Neural crest cell (in vitro differentiated cells): ENCODE results near the gene DUSP16. TPM values are rescaled to one million over a fixed set of nuclear protein-coding genes. Genes with fewer than 3 reads are reported as not detected.
A peak's percentile ranks its signal among the peaks of the same experiment; 100 is the strongest.

ENCODE experiments used
- DNase-seq: peaks from one replicate; pipeline ENCODE4 v3.0.0; 2021; ENCODE audit warnings: low read depth, mixed read lengths, low spot score
- H3K27ac Mint-ChIP-seq: one replicate; pipeline ENCODE4 v1.8.0; 2021; ENCODE audit warnings: mild to moderate bottlenecking, mixed read lengths; ENCODE audit not compliant: unreplicated experiment
- H3K27me3 Mint-ChIP-seq: 2 replicates; pipeline ENCODE4 v1.8.0; 2021; ENCODE audit warnings: low read depth, mild to moderate bottlenecking, mixed read lengths
- H3K36me3 Mint-ChIP-seq: 2 replicates; pipeline ENCODE4 v1.8.0; 2021; ENCODE audit warnings: low read depth, mild to moderate bottlenecking, mixed read lengths
- H3K4me1 Mint-ChIP-seq: 2 replicates; pipeline ENCODE4 v1.8.0; 2021; ENCODE audit warnings: mixed read lengths
- H3K4me3 Mint-ChIP-seq: one replicate; pipeline ENCODE4 v1.8.0; 2021; ENCODE audit warnings: mild to moderate bottlenecking, mixed read lengths
- H3K9me3 Mint-ChIP-seq: 2 replicates; pipeline ENCODE4 v1.8.0; 2021; ENCODE audit warnings: mixed read lengths
- total RNA-seq: library from RNA; stranded (reverse); gene quantifications from 2 replicates; pipeline ENCODE4 v1.2.1, GENCODE V29; 2021
- TF ChIP-seq, protein P1 (sequence below): fragments of 200-600 bp; sonication (generic); conservative IDR thresholded peaks from 2 replicates; pipeline ENCODE4 v1.5.0; 2021; ENCODE audit warnings: antibody characterized with exemption, mild to moderate bottlenecking

DUSP16 gene
- total RNA-seq, 1 donor from 2014 or later, result 30.8 TPM

DNA sequence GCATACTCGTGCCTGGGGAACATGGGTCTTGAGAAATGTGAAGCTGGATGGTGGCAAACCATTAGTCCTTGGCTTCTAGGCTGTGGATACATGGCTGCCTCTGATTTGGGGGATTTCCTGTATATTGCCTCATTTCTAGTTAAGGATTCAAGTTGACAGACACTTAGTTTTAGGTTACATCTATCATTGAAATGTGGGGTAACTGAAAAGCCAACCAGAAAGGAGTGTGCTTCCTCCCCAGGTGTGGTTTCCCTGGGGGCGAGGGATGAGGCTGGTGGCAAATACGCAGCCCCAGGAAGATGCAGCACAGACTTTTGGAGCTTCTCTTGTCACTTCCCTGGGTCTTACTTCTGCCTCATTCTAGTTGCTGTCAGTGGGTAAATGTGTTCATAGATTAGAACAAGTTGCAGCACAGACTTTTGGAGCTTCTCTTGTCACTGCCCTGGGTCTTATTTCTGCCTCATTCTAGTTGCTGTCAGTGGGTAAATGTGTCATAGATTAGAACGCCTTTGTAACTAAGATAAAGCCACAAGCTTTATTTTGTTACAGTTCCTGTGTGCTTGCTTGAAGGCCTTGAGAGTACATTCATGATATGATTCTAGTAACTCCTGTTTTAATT, 120.7 kb downstream of the DUSP16 start:
- Mint-ChIP-seq H3K36me3 (peaks cover 5% of the 10 kb centered on the region), H3K27me3 (no peaks in the 10 kb centered on the region), H3K9me3 (peaks cover 2% of the 10 kb centered on the region), H3K27ac (no peak overlapping the region), H3K4me1 (peaks cover 4% of the 10 kb centered on the region), H3K4me3 (no peak overlapping the region)
- DNase-seq, result no peak
- TF ChIP-seq, protein P1, sequence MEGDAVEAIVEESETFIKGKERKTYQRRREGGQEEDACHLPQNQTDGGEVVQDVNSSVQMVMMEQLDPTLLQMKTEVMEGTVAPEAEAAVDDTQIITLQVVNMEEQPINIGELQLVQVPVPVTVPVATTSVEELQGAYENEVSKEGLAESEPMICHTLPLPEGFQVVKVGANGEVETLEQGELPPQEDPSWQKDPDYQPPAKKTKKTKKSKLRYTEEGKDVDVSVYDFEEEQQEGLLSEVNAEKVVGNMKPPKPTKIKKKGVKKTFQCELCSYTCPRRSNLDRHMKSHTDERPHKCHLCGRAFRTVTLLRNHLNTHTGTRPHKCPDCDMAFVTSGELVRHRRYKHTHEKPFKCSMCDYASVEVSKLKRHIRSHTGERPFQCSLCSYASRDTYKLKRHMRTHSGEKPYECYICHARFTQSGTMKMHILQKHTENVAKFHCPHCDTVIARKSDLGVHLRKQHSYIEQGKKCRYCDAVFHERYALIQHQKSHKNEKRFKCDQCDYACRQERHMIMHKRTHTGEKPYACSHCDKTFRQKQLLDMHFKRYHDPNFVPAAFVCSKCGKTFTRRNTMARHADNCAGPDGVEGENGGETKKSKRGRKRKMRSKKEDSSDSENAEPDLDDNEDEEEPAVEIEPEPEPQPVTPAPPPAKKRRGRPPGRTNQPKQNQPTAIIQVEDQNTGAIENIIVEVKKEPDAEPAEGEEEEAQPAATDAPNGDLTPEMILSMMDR, result no peak

DNA sequence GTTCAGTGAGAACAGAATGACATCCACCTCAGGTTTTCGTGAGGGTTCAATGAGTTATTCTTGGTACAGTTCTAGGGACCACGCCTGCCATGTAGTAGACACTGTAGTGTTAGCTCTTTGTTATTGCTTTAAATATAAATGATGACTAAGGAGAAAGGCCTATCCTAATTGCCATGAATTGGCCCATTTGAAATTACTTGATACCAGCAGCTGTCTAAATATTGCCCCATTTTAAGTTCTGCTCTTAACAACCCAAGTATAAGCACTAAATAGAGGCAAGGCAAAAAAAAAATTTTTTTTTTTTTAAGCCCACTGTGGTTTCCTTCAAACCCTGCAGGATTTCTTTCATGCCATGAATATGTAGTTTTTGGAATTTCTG, 121.2 kb downstream of the DUSP16 start:
- H3K4me1 Mint-ChIP-seq, result peaks cover under 1% of the 10 kb centered on the region
- H3K36me3 Mint-ChIP-seq, result peaks cover 6% of the 10 kb centered on the region
- no peak for DNase-seq
- peaks cover 2% of the 10 kb centered on the region for H3K9me3 Mint-ChIP-seq
- H3K27me3 Mint-ChIP-seq, result no peaks in the 10 kb centered on the region
- H3K27ac Mint-ChIP-seq, result no peak overlapping the region
- TF ChIP-seq, protein P1, result no peak
- H3K4me3 Mint-ChIP-seq, result no peak overlapping the region

DNA sequence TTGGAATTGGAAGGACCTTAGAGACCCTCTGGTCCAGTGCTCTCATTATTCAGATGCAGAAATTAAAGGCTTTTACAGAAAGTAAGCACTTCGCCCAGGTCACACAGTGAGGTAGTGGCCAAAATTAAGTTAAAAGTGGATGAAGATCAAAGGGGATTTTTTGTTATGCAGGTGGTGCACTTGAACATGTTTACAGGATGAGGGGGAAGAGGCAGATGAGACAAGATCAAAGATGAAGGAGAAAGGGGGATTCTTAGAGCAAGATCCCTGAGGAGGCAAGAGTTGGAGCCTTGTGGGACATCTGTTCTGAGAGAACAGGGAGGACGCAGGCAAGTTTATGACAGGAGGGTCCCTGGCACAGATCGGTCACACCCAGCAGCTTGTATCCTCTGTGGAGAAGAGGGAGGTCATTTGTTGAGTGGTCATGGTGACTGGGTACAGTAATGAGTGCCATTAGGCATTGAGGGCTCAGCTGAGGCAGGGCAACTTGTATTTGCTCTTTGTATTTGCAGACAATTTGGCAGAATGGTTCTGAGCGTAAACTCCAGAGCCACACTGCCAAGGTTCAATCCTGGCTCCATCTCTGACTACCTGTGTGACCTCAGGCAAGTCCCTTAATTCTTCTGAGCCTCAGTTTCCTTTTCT, 121.8 kb downstream of the DUSP16 start:
- no peak overlapping the region for H3K4me3 Mint-ChIP-seq
- no peaks in the 10 kb centered on the region for H3K27me3 Mint-ChIP-seq
- H3K36me3 Mint-ChIP-seq, result peaks cover 6% of the 10 kb centered on the region
- peak overlapping the region; percentile 69 for H3K27ac Mint-ChIP-seq
- DNase-seq, result no peak
- H3K4me1 Mint-ChIP-seq, result no peaks in the 10 kb centered on the region
- TF ChIP-seq, protein P1, result no peak
- H3K9me3 Mint-ChIP-seq, result peaks cover 2% of the 10 kb centered on the region

DNA sequence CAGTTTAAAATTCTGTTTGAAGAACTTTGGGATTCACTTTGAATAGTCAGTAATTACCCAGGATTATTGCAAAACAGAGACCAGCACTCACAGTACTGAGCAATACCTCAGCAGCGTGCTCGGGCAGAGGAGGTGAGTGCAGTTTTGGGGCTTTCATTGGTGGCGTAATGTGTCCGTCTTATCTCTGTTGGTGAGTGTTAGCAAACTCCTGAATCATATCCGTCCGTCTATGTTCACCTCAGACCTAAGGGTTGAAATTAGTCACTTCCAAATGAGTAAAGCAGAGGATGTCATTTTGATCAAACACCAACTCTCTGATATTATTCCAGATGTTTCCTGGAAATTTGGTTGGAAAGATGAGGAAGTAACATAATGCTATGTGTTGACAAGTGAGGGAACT, 123.0 kb downstream of the DUSP16 start:
- no peak overlapping the region for H3K4me3 Mint-ChIP-seq
- H3K36me3 Mint-ChIP-seq, result peaks cover 6% of the 10 kb centered on the region
- no peak overlapping the region for H3K27ac Mint-ChIP-seq
- peaks cover 2% of the 10 kb centered on the region for H3K9me3 Mint-ChIP-seq
- TF ChIP-seq, protein P1, result no peak
- no peaks in the 10 kb centered on the region for H3K27me3 Mint-ChIP-seq
- H3K4me1 Mint-ChIP-seq, result no peaks in the 10 kb centered on the region
- no peak for DNase-seq

DNA sequence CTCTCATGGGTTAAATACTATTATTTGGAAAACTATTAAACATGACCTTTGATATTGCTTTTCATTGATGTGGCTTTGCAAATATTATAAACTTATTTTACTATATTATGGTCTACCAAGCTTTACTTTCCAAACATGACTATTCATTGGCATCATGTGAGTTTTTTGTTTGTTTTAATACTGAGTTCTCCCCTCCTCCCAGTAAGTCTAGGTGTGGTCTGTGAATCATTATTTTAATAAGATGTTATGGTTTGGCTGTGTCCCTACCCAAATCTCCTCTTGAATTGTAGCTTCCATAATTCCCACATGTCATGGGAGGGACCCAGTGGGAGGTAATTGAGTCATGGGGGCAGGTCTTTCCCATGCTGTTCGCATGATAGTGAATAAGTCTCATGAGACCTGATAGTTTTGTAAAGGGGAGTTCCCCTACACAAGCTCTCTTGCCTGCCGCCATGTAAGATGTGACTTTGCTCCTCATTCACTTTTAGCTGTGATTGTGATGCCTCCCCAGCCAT, 125.8 kb downstream of the DUSP16 start:
- no peaks in the 10 kb centered on the region for H3K27me3 Mint-ChIP-seq

More for the DNA sequence above, 125.8 kb downstream of the DUSP16 start:
- Mint-ChIP-seq H3K27ac (no peak overlapping the region), H3K4me1 (peaks cover 16% of the 10 kb centered on the region), H3K4me3 (no peak overlapping the region), H3K36me3 (peaks cover 6% of the 10 kb centered on the region), H3K9me3 (peaks cover 2% of the 10 kb centered on the region)
- no peak for DNase-seq
- TF ChIP-seq, protein P1, result no peak
